Mucosa of descending colon (tissue), 3 donors: ENCODE results near the gene SLC37A3. TPM values are rescaled to one million over a fixed set of nuclear protein-coding genes. Genes with fewer than 3 reads are reported as not detected.

Experiments used
- ATAC-seq: fragments of 200-7000 bp; cut with Tn5 transposase; one replicate; pipeline ENCODE4 v1.9.1; 2020; ENCODE audit warnings: mild to moderate bottlenecking, moderate library complexity
- DNase-seq, 3 donors: peaks; one replicate each; pipeline ENCODE4 v3.0.0-alpha.2; 2020
- H3K36me3 ChIP-seq: fragments of 200-600 bp; one replicate; pipeline ENCODE4 v1.8.0; 2021; ENCODE audit warnings: low read depth, mild to moderate bottlenecking
- H3K4me1 ChIP-seq: fragments of 200-600 bp; one replicate; pipeline ENCODE4 v1.8.0; 2021; ENCODE audit warnings: low read depth, mild to moderate bottlenecking
- H3K4me3 ChIP-seq: fragments of 200-600 bp; one replicate; pipeline ENCODE4 v1.8.0; 2021; ENCODE audit warnings: mild to moderate bottlenecking
- H3K9me3 ChIP-seq: fragments of 200-600 bp; one replicate; pipeline ENCODE4 v1.8.0; 2021; ENCODE audit warnings: mild to moderate bottlenecking
- intact Hi-C, 2 donors: fragments of 100-400 bp; cut with DNase I in 1 of 2; cut with micrococcal nuclease in 1 of 2; formaldehyde crosslinking; loops; one replicate each; pipeline versions ENCODE4 v1.11.0 to v1.11.1; 2022; cut with DNase I, micrococcal nuclease
- total RNA-seq, 3 donors: library from RNA; stranded (reverse); fragmentation: NEBNext Ultra II Directional in 2 of 3; extraction: Animal tissue kit (Norgen Biotek cat#: 25700) in 2 of 3; gene quantifications; one replicate each; pipeline versions ENCODE4 v1.2.1 to v1.2.4, GENCODE V29; 2021 to 2023
- TF ChIP-seq, protein P1 (sequence below): fragments of 200-600 bp; IDR thresholded peaks from one replicate; pipeline ENCODE4 v1.8.0; 2022; ENCODE audit warnings: antibody characterized with exemption, mild to moderate bottlenecking
- donor health status: DM: no; HTN: no; CAD: no; lungs with moderate emphysema.
- donor health status: DM: no; HTN: no; CAD: no.
- donor health status: DM: no; HTN: yes; CAD: no.

SLC37A3 gene
- total RNA-seq, 3 donors from 2014 or later = 49.0 to 68.6 (median 55.8) TPM

DNA sequence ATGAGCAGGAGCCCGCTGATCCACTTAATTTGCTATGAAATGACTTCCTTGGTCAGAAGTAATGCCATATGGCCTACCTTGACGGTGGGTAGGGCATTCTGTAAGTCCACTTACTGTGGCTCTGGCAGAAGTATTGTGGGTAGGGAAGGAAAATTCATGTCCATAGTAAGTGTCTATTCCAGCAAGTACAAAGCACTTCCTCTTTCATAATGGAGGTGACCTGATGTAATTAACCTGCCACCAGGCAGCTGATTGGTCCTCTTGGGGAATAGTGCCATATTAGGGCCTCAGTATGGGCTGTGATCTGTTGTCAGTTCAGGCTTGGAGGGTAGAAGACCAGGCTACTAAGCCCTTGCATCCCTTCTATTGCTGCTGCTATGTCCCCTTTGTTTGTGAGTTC, 103.9 kb downstream of the SLC37A3 start:
- Histone ChIP-seq H3K9me3 (no peaks in the 10 kb centered on the region), H3K4me1 (peaks cover 4% of the 10 kb centered on the region), H3K4me3 (no peak overlapping the region), H3K36me3 (no peaks in the 10 kb centered on the region)
- intact Hi-C loops = no loop called here
- no peak for DNase-seq
- peak; percentile 28 for ATAC-seq
- TF ChIP-seq, protein P1, sequence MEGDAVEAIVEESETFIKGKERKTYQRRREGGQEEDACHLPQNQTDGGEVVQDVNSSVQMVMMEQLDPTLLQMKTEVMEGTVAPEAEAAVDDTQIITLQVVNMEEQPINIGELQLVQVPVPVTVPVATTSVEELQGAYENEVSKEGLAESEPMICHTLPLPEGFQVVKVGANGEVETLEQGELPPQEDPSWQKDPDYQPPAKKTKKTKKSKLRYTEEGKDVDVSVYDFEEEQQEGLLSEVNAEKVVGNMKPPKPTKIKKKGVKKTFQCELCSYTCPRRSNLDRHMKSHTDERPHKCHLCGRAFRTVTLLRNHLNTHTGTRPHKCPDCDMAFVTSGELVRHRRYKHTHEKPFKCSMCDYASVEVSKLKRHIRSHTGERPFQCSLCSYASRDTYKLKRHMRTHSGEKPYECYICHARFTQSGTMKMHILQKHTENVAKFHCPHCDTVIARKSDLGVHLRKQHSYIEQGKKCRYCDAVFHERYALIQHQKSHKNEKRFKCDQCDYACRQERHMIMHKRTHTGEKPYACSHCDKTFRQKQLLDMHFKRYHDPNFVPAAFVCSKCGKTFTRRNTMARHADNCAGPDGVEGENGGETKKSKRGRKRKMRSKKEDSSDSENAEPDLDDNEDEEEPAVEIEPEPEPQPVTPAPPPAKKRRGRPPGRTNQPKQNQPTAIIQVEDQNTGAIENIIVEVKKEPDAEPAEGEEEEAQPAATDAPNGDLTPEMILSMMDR = no peak

DNA sequence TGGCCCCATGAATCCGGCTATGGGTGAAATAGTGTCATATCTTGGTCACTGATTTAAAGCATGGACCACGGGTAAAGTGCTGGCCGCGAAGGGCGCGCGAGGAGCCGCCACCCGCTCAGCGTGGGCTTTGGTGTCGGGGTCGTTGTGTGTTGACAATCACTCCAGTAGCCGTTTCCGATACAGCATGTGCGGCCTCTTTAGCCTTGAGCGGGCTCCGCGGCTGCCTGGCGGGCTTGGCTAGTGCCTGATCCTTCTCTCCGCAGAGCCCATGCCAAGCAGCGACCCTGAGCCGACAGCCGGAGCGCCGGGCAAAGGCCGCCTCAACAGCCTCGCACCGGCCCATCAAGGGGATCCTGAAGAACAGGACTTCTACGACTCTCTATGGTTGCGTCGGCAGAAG, 105.9 kb downstream of the SLC37A3 start:
- H3K4me3 ChIP-seq = no peak overlapping the region
- intact Hi-C loops = no loop called here
- ATAC-seq = no peak
- H3K36me3 ChIP-seq = no peaks in the 10 kb centered on the region
- no peaks in the 10 kb centered on the region for H3K9me3 ChIP-seq
- no peak for DNase-seq
- no peaks in the 10 kb centered on the region for H3K4me1 ChIP-seq
- TF ChIP-seq, protein P1 = no peak

GRCh38 chr7:140289804-140290203, 108.5 kb downstream of the SLC37A3 start:
- H3K4me1 ChIP-seq = no peaks in the 10 kb centered on the region
- TF ChIP-seq, protein P1 = no peak
- ATAC-seq = no peak
- no peak overlapping the region for H3K4me3 ChIP-seq
- DNase-seq = no peak
- intact Hi-C loops = no loop called here
- H3K36me3 ChIP-seq = no peaks in the 10 kb centered on the region
- H3K9me3 ChIP-seq = no peaks in the 10 kb centered on the region

GRCh38 chr7:140287988-140288387, 110.3 kb downstream of the SLC37A3 start:
- Histone ChIP-seq H3K4me3 (no peak overlapping the region), H3K4me1 (no peaks in the 10 kb centered on the region), H3K36me3 (no peaks in the 10 kb centered on the region), H3K9me3 (no peaks in the 10 kb centered on the region)
- no peak for ATAC-seq
- DNase-seq = no peak
- intact Hi-C loops = no loop called here
- TF ChIP-seq, protein P1 = no peak

- TF ChIP-seq, protein P1 = no peak
- DNase-seq (no peak), ATAC-seq (peak; percentile 38)
- intact Hi-C loops = no loop called here
- H3K36me3 ChIP-seq = no peaks in the 10 kb centered on the region
- no peaks in the 10 kb centered on the region for H3K4me1 ChIP-seq
- no peak overlapping the region for H3K4me3 ChIP-seq
- H3K9me3 ChIP-seq = no peaks in the 10 kb centered on the region
Observed at GRCh38 chr7:140285938-140286337, 112.4 kb downstream of the SLC37A3 start.

DNA sequence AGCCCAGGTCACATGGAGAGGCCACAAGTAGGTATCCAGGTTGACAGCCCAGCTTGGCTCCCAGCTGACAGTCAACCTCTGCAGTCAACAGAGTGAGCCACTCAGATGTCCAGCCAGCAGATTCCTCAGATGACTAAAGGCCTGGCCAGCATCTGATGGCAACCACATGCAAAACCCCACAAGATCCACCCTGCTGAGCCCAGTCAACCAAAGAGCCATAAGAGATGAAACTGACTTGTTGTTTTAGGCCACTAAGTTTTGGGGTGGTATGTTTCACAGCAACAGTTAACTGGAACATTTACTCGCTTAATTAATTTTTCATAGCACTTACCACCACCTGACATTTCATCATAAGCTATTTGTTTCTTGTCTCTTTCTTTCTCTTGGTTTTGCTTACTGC, 114.3 kb downstream of the SLC37A3 start:
- Histone ChIP-seq H3K4me3 (no peak overlapping the region), H3K36me3 (no peaks in the 10 kb centered on the region), H3K4me1 (no peaks in the 10 kb centered on the region), H3K9me3 (no peaks in the 10 kb centered on the region)
- DNase-seq (no peak), ATAC-seq (no peak)
- intact Hi-C loops = no loop called here
- TF ChIP-seq, protein P1 = no peak
